GM12878 (cell line): Measurements from ENCODE around the gene DDX46. TPM values are rescaled to one million over a fixed set of nuclear protein-coding genes. Genes with fewer than 3 reads are reported as not detected.

Experiments
- BHLHE40 ChIP-seq, 2 experiments: fragments of 450-650 bp in 1 of 2; IDR thresholded peaks; 2 replicates each; pipeline ENCODE4 v1.6.1; 2011 to 2017; ENCODE audit warnings: low read depth in 2 of 2, borderline replicate concordance in 1 of 2, improper control_type of control experiment in 1 of 2, low read length in 1 of 2, mild to moderate bottlenecking in 1 of 2
- CEBPB ChIP-seq, 2 experiments: fragments of 150-350 bp in 1 of 2; IDR thresholded peaks; 2 replicates each; pipeline ENCODE4 v1.6.1; 2012 to 2014; ENCODE audit warnings: low read depth in 2 of 2, low read length in 2 of 2, borderline replicate concordance in 1 of 2, inconsistent platforms in 1 of 2
- CHD2 ChIP-seq: IDR thresholded peaks from 2 replicates; pipeline ENCODE4 v1.6.1; 2011; ENCODE audit warnings: low read depth, low read length, improper control_type of control experiment, borderline replicate concordance
- CREM ChIP-seq: IDR thresholded peaks from 2 replicates; pipeline ENCODE4 v1.6.1; 2014; ENCODE audit warnings: antibody characterized with exemption, low read depth
- DPF2 ChIP-seq: fragments of 450-650 bp; IDR thresholded peaks from 2 replicates; pipeline ENCODE4 v1.6.1; 2017; ENCODE audit warnings: mild to moderate bottlenecking
- IRF4 ChIP-seq: IDR thresholded peaks from 2 replicates; pipeline ENCODE4 v1.6.1; 2011; ENCODE audit warnings: low read depth, low read length
- JUND ChIP-seq: IDR thresholded peaks from 2 replicates; pipeline ENCODE4 v1.6.1; 2012; ENCODE audit warnings: low read depth, mild to moderate bottlenecking, low read length, improper control_type of control experiment, moderate library complexity
- LARP7 ChIP-seq: fragments of 450-650 bp; IDR thresholded peaks from 2 replicates; pipeline ENCODE4 v1.6.1; 2017; ENCODE audit warnings: mild to moderate bottlenecking
- MAX ChIP-seq: IDR thresholded peaks from 2 replicates; pipeline ENCODE4 v1.6.1; 2012; ENCODE audit warnings: low read depth, low read length, improper control_type of control experiment
- NR2F1 ChIP-seq: fragments of 450-650 bp; conservative IDR thresholded peaks from 2 replicates; pipeline ENCODE4 v1.6.1; 2017; ENCODE audit warnings: mild to moderate bottlenecking
- NRF1 ChIP-seq: conservative IDR thresholded peaks from 2 replicates; pipeline ENCODE4 v1.6.1; 2011; ENCODE audit warnings: mild to moderate bottlenecking, low read depth, low read length, improper control_type of control experiment
- PAX8 ChIP-seq: fragments of 450-650 bp; IDR thresholded peaks from 2 replicates; pipeline ENCODE4 v1.6.1; 2017; ENCODE audit warnings: mild to moderate bottlenecking, moderate library complexity
- POLR2A ChIP-seq: IDR thresholded peaks from 2 replicates; pipeline ENCODE4 v1.6.1; 2011; ENCODE audit warnings: low read depth, mild to moderate bottlenecking, low read length
- RAD51 ChIP-seq: fragments of 450-650 bp; IDR thresholded peaks from 2 replicates; pipeline ENCODE4 v1.6.1; 2016; ENCODE audit warnings: moderate library complexity, mild to moderate bottlenecking, inconsistent platforms
- SIX5 ChIP-seq: IDR thresholded peaks from 2 replicates; pipeline ENCODE4 v1.6.1; 2011; ENCODE audit warnings: mild to moderate bottlenecking, low read depth, low read length, moderate library complexity; ENCODE audit not compliant: severe bottlenecking
- SMARCA5 ChIP-seq: fragments of 450-650 bp; IDR thresholded peaks from 2 replicates; pipeline ENCODE4 v1.6.1; 2017; ENCODE audit warnings: mild to moderate bottlenecking
- SRF ChIP-seq, 2 experiments: IDR thresholded peaks; 2 replicates each; pipeline ENCODE4 v1.6.1; 2011; ENCODE audit warnings: low read depth in 2 of 2, low read length in 2 of 2, mild to moderate bottlenecking in 1 of 2, moderate library complexity in 1 of 2
- SUPT20H ChIP-seq: IDR thresholded peaks from 2 replicates; pipeline ENCODE4 v1.6.1; 2011; ENCODE audit warnings: low read depth, mild to moderate bottlenecking, low read length, moderate library complexity, borderline replicate concordance; ENCODE audit not compliant: control insufficient read depth
- TBL1XR1 ChIP-seq: IDR thresholded peaks from 2 replicates; pipeline ENCODE4 v1.6.1; 2012; ENCODE audit warnings: low read depth, low read length, improper control_type of control experiment
- ZBED1 ChIP-seq: IDR thresholded peaks from 2 replicates; pipeline ENCODE4 v1.6.1; 2016; ENCODE audit warnings: borderline replicate concordance
- ZBTB11 ChIP-seq: fragments of 450-650 bp; formaldehyde crosslinking; IDR thresholded peaks from 2 replicates; pipeline ENCODE4 v1.5.0; 2022; ENCODE audit warnings: mild to moderate bottlenecking, missing genetic modification characterization
- ZNF622 ChIP-seq: fragments of 450-650 bp; IDR thresholded peaks from 2 replicates; pipeline ENCODE4 v1.6.1; 2017; ENCODE audit warnings: mild to moderate bottlenecking, inconsistent platforms
- ZSCAN29 ChIP-seq: fragments of 450-650 bp; IDR thresholded peaks from 2 replicates; pipeline ENCODE4 v1.6.1; 2017; ENCODE audit warnings: mild to moderate bottlenecking, moderate library complexity
- polyA plus RNA-seq, 11 experiments: library from polyadenylated mRNA; depleted of rRNA in 4 of 11; unstranded in 6 of 11; stranded (reverse) in 5 of 11; fragments of >200 nt; fragmentation: Nextera tagmentation in 4 of 11; fragmentation: Illumina TruSeq in 1 of 11; extraction: Ambion mirVana in 4 of 11; extraction: Trizol in 1 of 11; gene quantifications; 1 replicate in 1 of 11; 2 replicates in 10 of 11; pipeline versions ENCODE4 v1.2.1 to v1.2.3, GENCODE V29; 2011 to 2016; ENCODE audit warnings: inconsistent platforms in 2 of 11, missing spikeins in 2 of 11, low read depth in 1 of 11
- total RNA-seq, 4 experiments: library from RNA; depleted of rRNA in 3 of 4; stranded (reverse); fragments of >200 nt in 3 of 4; fragmentation: Illumina TruSeq in 1 of 4; extraction: Trizol in 1 of 4; gene quantifications; 2 replicates each; pipeline versions ENCODE4 v1.2.1 to v1.2.3, GENCODE V29; 2013 to 2021
- TF ChIP-seq, protein P1 (sequence below): fragments of 450-650 bp; IDR thresholded peaks from 2 replicates; pipeline ENCODE4 v1.6.1; 2016; ENCODE audit warnings: mild to moderate bottlenecking
- TF ChIP-seq, protein P2 (sequence below): IDR thresholded peaks from 2 replicates; pipeline ENCODE4 v1.6.1; 2012; ENCODE audit warnings: low read depth, low read length, improper control_type of control experiment

The DDX46 gene
- total and polyA plus RNA-seq, 10 of the 15 experiments (the other 5 are each of a cell fraction or from before 2014, with no cell fraction given): 23.0 to 77.1 (median 42.2) TPM

GRCh38 chr5:134873987-134874830 is 115.6 kb downstream of the DDX46 start, which contains the start of gene TXNDC15 (continued):
- TF ChIP-seq RAD51: no peak
- TF ChIP-seq SMARCA5: peak; percentile 76; the same call in 1 of the 2 replicates
- TF ChIP-seq CREM: no peak
- TF ChIP-seq, protein P1, sequence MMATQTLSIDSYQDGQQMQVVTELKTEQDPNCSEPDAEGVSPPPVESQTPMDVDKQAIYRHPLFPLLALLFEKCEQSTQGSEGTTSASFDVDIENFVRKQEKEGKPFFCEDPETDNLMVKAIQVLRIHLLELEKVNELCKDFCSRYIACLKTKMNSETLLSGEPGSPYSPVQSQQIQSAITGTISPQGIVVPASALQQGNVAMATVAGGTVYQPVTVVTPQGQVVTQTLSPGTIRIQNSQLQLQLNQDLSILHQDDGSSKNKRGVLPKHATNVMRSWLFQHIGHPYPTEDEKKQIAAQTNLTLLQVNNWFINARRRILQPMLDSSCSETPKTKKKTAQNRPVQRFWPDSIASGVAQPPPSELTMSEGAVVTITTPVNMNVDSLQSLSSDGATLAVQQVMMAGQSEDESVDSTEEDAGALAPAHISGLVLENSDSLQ: no peak
- no peak for TF ChIP-seq ZSCAN29
- TF ChIP-seq ZBED1: peak; percentile 6; the same call in 1 of the 2 replicates
- TF ChIP-seq ZNF622: no peak
- TF ChIP-seq SIX5: peak; percentile 63
- no peak for TF ChIP-seq CEBPB (IDR thresholded peaks at IDR 0.05; ENCODE audit: borderline replicate concordance in 1 of 2, low read depth in 2 of 2, low read length in 2 of 2)
- peak; percentile 91 for TF ChIP-seq DPF2
- peak; percentile 95 for TF ChIP-seq POLR2A
- TF ChIP-seq LARP7: peak; percentile 81; the same call in 1 of the 2 replicates
- peak; percentile 25; the same call in 1 of the 2 replicates for TF ChIP-seq IRF4
- TF ChIP-seq ZBTB11: no peak
- TF ChIP-seq SRF (IDR thresholded peaks at IDR 0.05; ENCODE audit: low read depth in 2 of 2, low read length in 2 of 2): 0 out of 4 replicates have a peak, but pooled peaks of 1 of the 2 experiments have one; percentile 1
- TF ChIP-seq CHD2: peak; percentile 78
- no peak for TF ChIP-seq SUPT20H
- TF ChIP-seq, protein P2, sequence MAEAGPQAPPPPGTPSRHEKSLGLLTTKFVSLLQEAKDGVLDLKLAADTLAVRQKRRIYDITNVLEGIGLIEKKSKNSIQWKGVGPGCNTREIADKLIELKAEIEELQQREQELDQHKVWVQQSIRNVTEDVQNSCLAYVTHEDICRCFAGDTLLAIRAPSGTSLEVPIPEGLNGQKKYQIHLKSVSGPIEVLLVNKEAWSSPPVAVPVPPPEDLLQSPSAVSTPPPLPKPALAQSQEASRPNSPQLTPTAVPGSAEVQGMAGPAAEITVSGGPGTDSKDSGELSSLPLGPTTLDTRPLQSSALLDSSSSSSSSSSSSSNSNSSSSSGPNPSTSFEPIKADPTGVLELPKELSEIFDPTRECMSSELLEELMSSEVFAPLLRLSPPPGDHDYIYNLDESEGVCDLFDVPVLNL: 0 out of 2 replicates have a peak, but pooled peaks have one; percentile 24
- 0 out of 2 replicates have a peak, but pooled peaks have one; percentile 8 for TF ChIP-seq NRF1
- no peak for TF ChIP-seq JUND
- peak; percentile 56; the same call in 1 of the 2 replicates for TF ChIP-seq NR2F1
- TF ChIP-seq PAX8: no peak
- no peak for TF ChIP-seq TBL1XR1
- 0 out of 2 replicates have a peak, but pooled peaks have one; percentile 23 for TF ChIP-seq MAX
- peak in 1 of 2 experiments; percentile 68; a peak in 2 of 4 replicates for TF ChIP-seq BHLHE40 (IDR thresholded peaks at IDR 0.05; ENCODE audit: borderline replicate concordance in 1 of 2, low read depth in 2 of 2, low read length in 1 of 2)
